HCT116 (cell line): ENCODE measurements around the gene WDR82.

Experiments used
- CEBPB ChIP-seq: IDR thresholded peaks from 2 replicates; pipeline ENCODE4 v1.6.1; 2012; ENCODE audit warnings: low read depth
- ELF1 ChIP-seq: IDR thresholded peaks from 2 replicates; pipeline ENCODE4 v1.6.1; 2012; ENCODE audit warnings: low read depth, borderline replicate concordance
- EZH2 ChIP-seq: fragments of 200-600 bp; sonication (generic); IDR thresholded peaks from 2 replicates; pipeline ENCODE4 v1.6.1; 2017; ENCODE audit warnings: antibody characterized with exemption, mixed run types
- EZH2phosphoT487 ChIP-seq: fragments of 200-600 bp; IDR thresholded peaks from 2 replicates; pipeline ENCODE4 v1.6.1; 2018; ENCODE audit warnings: antibody characterized with exemption, borderline replicate concordance
- POLR2A ChIP-seq: IDR thresholded peaks from 2 replicates; pipeline ENCODE4 v1.7.0; 2011; ENCODE audit warnings: borderline replicate concordance; ENCODE audit not compliant: insufficient read depth, insufficient read length; ENCODE audit errors: extremely low read depth
- YY1 ChIP-seq: IDR thresholded peaks from 2 replicates; pipeline ENCODE4 v1.6.1; 2011; ENCODE audit warnings: low read length, low read depth, moderate library complexity, mild to moderate bottlenecking; ENCODE audit not compliant: insufficient replicate concordance; ENCODE audit errors: extremely low read depth
- ZNF274 ChIP-seq: fragments of 200-500 bp; sonication (Bioruptor generic); IDR thresholded peaks from 2 replicates; pipeline ENCODE4 v1.6.1; 2014; ENCODE audit warnings: mild to moderate bottlenecking, low read depth, low read length, inconsistent platforms
- TF ChIP-seq, protein P1 (sequence below): IDR thresholded peaks from 2 replicates; pipeline ENCODE4 v1.6.1; 2012; ENCODE audit warnings: low read depth
- TF ChIP-seq, protein P2 (sequence below), 3 experiments: fragments of 200-600 bp in 1 of 3; sonication (generic) in 1 of 3; IDR thresholded peaks in 2 of 3; conservative IDR thresholded peaks in 1 of 3; 2 replicates each; pipeline ENCODE4 v1.5.1; 2012 to 2017; ENCODE audit warnings: low read depth in 2 of 3, low read length in 2 of 3, antibody characterized with exemption in 1 of 3, borderline replicate concordance in 1 of 3, control low read depth in 1 of 3, mild to moderate bottlenecking in 1 of 3, mixed read lengths in 1 of 3, mixed run types in 1 of 3, moderate library complexity in 1 of 3; ENCODE audit not compliant: insufficient read depth in 1 of 3
- TF ChIP-seq, protein P3 (sequence below): IDR thresholded peaks from 2 replicates; pipeline ENCODE4 v1.6.1; 2012
- TF ChIP-seq, protein P4 (sequence below): IDR thresholded peaks from 2 replicates; pipeline ENCODE4 v1.6.1; 2012

DNA sequence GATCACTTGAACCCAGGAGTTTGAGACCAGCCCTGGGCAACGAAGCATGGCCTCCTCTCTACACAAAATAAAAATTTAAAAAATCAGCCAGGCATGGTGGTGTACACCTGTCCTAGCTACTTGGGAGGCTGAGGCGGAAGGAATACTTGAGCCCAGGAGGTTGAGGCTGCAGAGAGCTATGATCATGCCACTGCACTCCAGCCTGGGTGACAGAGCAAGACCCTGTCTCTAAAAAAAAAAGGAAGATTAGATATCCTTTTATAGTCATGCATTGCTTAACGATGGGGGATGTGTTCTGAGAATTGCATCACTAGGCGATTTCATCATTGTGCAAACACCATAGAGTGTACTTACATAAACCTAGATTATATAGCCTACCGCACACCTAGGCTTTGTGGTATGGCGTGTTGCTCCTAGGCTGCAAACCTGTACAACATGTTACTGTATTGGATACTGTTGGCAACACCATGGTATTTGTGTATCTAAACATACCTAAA lies 67.9 kb downstream of the WDR82 start:
- TF ChIP-seq, protein P1, sequence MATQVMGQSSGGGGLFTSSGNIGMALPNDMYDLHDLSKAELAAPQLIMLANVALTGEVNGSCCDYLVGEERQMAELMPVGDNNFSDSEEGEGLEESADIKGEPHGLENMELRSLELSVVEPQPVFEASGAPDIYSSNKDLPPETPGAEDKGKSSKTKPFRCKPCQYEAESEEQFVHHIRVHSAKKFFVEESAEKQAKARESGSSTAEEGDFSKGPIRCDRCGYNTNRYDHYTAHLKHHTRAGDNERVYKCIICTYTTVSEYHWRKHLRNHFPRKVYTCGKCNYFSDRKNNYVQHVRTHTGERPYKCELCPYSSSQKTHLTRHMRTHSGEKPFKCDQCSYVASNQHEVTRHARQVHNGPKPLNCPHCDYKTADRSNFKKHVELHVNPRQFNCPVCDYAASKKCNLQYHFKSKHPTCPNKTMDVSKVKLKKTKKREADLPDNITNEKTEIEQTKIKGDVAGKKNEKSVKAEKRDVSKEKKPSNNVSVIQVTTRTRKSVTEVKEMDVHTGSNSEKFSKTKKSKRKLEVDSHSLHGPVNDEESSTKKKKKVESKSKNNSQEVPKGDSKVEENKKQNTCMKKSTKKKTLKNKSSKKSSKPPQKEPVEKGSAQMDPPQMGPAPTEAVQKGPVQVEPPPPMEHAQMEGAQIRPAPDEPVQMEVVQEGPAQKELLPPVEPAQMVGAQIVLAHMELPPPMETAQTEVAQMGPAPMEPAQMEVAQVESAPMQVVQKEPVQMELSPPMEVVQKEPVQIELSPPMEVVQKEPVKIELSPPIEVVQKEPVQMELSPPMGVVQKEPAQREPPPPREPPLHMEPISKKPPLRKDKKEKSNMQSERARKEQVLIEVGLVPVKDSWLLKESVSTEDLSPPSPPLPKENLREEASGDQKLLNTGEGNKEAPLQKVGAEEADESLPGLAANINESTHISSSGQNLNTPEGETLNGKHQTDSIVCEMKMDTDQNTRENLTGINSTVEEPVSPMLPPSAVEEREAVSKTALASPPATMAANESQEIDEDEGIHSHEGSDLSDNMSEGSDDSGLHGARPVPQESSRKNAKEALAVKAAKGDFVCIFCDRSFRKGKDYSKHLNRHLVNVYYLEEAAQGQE, result no peak
- TF ChIP-seq POLR2A (no peak), EZH2 (no peak), ELF1 (no peak), YY1 (no peak), EZH2phosphoT487 (no peak), CEBPB (no peak), ZNF274 (no peak)
- TF ChIP-seq, protein P2, sequence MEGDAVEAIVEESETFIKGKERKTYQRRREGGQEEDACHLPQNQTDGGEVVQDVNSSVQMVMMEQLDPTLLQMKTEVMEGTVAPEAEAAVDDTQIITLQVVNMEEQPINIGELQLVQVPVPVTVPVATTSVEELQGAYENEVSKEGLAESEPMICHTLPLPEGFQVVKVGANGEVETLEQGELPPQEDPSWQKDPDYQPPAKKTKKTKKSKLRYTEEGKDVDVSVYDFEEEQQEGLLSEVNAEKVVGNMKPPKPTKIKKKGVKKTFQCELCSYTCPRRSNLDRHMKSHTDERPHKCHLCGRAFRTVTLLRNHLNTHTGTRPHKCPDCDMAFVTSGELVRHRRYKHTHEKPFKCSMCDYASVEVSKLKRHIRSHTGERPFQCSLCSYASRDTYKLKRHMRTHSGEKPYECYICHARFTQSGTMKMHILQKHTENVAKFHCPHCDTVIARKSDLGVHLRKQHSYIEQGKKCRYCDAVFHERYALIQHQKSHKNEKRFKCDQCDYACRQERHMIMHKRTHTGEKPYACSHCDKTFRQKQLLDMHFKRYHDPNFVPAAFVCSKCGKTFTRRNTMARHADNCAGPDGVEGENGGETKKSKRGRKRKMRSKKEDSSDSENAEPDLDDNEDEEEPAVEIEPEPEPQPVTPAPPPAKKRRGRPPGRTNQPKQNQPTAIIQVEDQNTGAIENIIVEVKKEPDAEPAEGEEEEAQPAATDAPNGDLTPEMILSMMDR (IDR thresholded peaks at IDR 0.05 in 2 of 3, conservative IDR thresholded peaks at IDR 0.05 in 1 of 3; ENCODE audit: borderline replicate concordance in 1 of 3, insufficient read depth in 1 of 3, low read depth in 2 of 3, low read length in 2 of 3), result no peak
- TF ChIP-seq, protein P3, sequence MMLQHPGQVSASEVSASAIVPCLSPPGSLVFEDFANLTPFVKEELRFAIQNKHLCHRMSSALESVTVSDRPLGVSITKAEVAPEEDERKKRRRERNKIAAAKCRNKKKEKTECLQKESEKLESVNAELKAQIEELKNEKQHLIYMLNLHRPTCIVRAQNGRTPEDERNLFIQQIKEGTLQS, result no peak
- TF ChIP-seq, protein P4, sequence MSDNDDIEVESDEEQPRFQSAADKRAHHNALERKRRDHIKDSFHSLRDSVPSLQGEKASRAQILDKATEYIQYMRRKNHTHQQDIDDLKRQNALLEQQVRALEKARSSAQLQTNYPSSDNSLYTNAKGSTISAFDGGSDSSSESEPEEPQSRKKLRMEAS, result no peak
